RWPE2 (cell line): ENCODE results near the gene LHFPL3.

Experiments used
- ATAC-seq: fragments of 200-7000 bp; cut with Tn5 transposase; 3 replicates; pipeline ENCODE4 v1.9.1; 2021; ENCODE audit warnings: low read depth
- DNase-seq: peaks from one replicate; pipeline ENCODE4 v3.0.0-alpha.2; 2020; ENCODE audit warnings: low spot score
- H3K27ac ChIP-seq: fragments of 450-650 bp; 2 replicates; pipeline ENCODE4 v1.5.1; 2017; ENCODE audit warnings: mild to moderate bottlenecking; ENCODE audit not compliant: poor library complexity, severe bottlenecking
- H3K27me3 ChIP-seq: fragments of 250-450 bp; sonication (Bioruptor Pico); 2 replicates; pipeline ENCODE4 v1.5.1; 2021; ENCODE audit warnings: mild to moderate bottlenecking, moderate library complexity; ENCODE audit not compliant: insufficient read depth, poor library complexity, severe bottlenecking
- H3K36me3 ChIP-seq: fragments of 250-450 bp; sonication (Bioruptor Pico); 2 replicates; pipeline ENCODE4 v1.5.1; 2020; ENCODE audit warnings: low read depth, mild to moderate bottlenecking, moderate library complexity
- H3K4me1 ChIP-seq: fragments of 250-450 bp; sonication (Bioruptor Pico); 2 replicates; pipeline ENCODE4 v1.5.1; 2021; ENCODE audit warnings: mild to moderate bottlenecking, moderate library complexity; ENCODE audit not compliant: insufficient read depth, poor library complexity, severe bottlenecking
- H3K4me3 ChIP-seq: fragments of 250-450 bp; sonication (Bioruptor Pico); 2 replicates; pipeline ENCODE4 v1.5.1; 2021; ENCODE audit warnings: mild to moderate bottlenecking, moderate library complexity; ENCODE audit not compliant: severe bottlenecking
- H3K9me3 ChIP-seq: fragments of 250-450 bp; sonication (Bioruptor Pico); 2 replicates; pipeline ENCODE4 v1.5.1; 2021; ENCODE audit warnings: mild to moderate bottlenecking, moderate library complexity; ENCODE audit not compliant: severe bottlenecking
- CTCF ChIP-seq: fragments of 450-650 bp; IDR thresholded peaks from one replicate; pipeline ENCODE4 v1.5.1; 2017; ENCODE audit warnings: mild to moderate bottlenecking, moderate library complexity; ENCODE audit not compliant: poor library complexity, severe bottlenecking

The LHFPL3 gene

GRCh38 chr7:104826135-104826534 lies 497.7 kb downstream of the LHFPL3 start:
- no peaks in the 10 kb centered on the region for H3K36me3 ChIP-seq
- ATAC-seq (no peak), DNase-seq (no peak)
- H3K4me1 ChIP-seq: no peaks in the 10 kb centered on the region
- H3K27me3 ChIP-seq: no peaks in the 10 kb centered on the region
- no peak overlapping the region for H3K27ac ChIP-seq
- no peak for TF ChIP-seq CTCF
- H3K4me3 ChIP-seq: no peak overlapping the region
- no peaks in the 10 kb centered on the region for H3K9me3 ChIP-seq

- ATAC-seq (no peak), DNase-seq (no peak)
- Histone ChIP-seq H3K4me1 (no peaks in the 10 kb centered on the region), H3K27ac (no peak overlapping the region), H3K36me3 (no peaks in the 10 kb centered on the region), H3K9me3 (no peaks in the 10 kb centered on the region), H3K4me3 (no peak overlapping the region), H3K27me3 (peaks cover 1% of the 10 kb centered on the region)
- TF ChIP-seq CTCF: no peak
These were observed 508.6 kb downstream of the LHFPL3 start for GRCh38 chr7:104836976-104837375.

- no peaks in the 10 kb centered on the region for H3K4me1 ChIP-seq
- H3K4me3 ChIP-seq: no peak overlapping the region
- no peaks in the 10 kb centered on the region for H3K9me3 ChIP-seq
- H3K36me3 ChIP-seq: no peaks in the 10 kb centered on the region
- H3K27me3 ChIP-seq: no peaks in the 10 kb centered on the region
- no peak for TF ChIP-seq CTCF
- no peak overlapping the region for H3K27ac ChIP-seq
- DNase-seq (no peak), ATAC-seq (no peak)
These were observed 510.3 kb downstream of the LHFPL3 start for GRCh38 chr7:104838537-104839299.

DNA sequence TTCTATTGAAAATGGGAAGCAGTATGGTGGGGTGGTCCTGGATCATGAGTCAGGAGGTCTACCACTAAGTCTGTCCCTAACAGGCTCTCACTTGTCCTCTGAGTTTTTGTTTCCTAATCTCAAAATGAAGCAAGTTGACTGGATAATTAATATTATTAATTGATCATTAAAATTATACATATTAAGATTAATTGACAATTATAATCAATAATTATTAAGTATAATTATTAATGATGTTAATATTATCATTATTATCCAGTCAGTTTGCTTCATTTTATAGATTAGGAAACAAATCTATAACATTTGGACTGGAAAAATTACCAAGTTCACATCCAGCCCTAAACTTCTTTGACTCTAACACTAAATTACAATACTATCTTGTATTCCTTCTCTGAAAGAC lies 511.4 kb downstream of the LHFPL3 start:
- ATAC-seq (no peak), DNase-seq (no peak)
- no peak overlapping the region for H3K27ac ChIP-seq
- no peaks in the 10 kb centered on the region for H3K36me3 ChIP-seq
- peaks cover 4% of the 10 kb centered on the region for H3K27me3 ChIP-seq
- no peak for TF ChIP-seq CTCF
- no peak overlapping the region for H3K4me3 ChIP-seq
- H3K4me1 ChIP-seq: no peaks in the 10 kb centered on the region
- H3K9me3 ChIP-seq: no peaks in the 10 kb centered on the region

- no peaks in the 10 kb centered on the region for H3K4me1 ChIP-seq
- no peak for ATAC-seq
These were observed 513.4 kb downstream of the LHFPL3 start for GRCh38 chr7:104841798-104842197.

More at GRCh38 chr7:104841798-104842197, 513.4 kb downstream of the LHFPL3 start:
- no peak overlapping the region for H3K4me3 ChIP-seq
- no peak for DNase-seq
- peaks cover 13% of the 10 kb centered on the region for H3K27me3 ChIP-seq
- no peak overlapping the region for H3K27ac ChIP-seq
- H3K36me3 ChIP-seq: no peaks in the 10 kb centered on the region
- TF ChIP-seq CTCF: no peak
- no peaks in the 10 kb centered on the region for H3K9me3 ChIP-seq
